Cardiac muscle cell (in vitro differentiated cells and primary cell): ENCODE data around the gene KLHL1. TPM values are rescaled to one million over a fixed set of nuclear protein-coding genes. Genes with fewer than 3 reads are reported as not detected.

Experiments used
- DNase-seq, 2 donors: peaks; one replicate each; pipeline versions ENCODE4 v3.0.0 to v3.0.0-alpha.2; 2010 to 2017; ENCODE audit warnings: low read depth in 1 of 2, low spot score in 1 of 2
- H3K27ac ChIP-seq: fragments of 200-600 bp; sonication (generic); 2 replicates; pipeline ENCODE4 v1.5.1; 2016
- H3K27me3 ChIP-seq: fragments of 200-600 bp; sonication (generic); 2 replicates; pipeline ENCODE4 v1.6.0; 2016; ENCODE audit warnings: control low read depth
- H3K36me3 ChIP-seq: fragments of 200-600 bp; sonication (generic); 2 replicates; pipeline ENCODE4 v1.5.1; 2016; ENCODE audit warnings: control low read depth
- H3K4me1 ChIP-seq: fragments of 200-600 bp; sonication (generic); 2 replicates; pipeline ENCODE4 v1.8.1; 2017; ENCODE audit warnings: low read depth, mild to moderate bottlenecking, mixed run types
- H3K4me3 ChIP-seq: fragments of 200-600 bp; sonication (generic); 2 replicates; pipeline ENCODE4 v1.5.1; 2016; ENCODE audit warnings: mild to moderate bottlenecking
- H3K9me3 ChIP-seq: fragments of 200-600 bp; sonication (generic); 2 replicates; pipeline ENCODE4 v1.5.1; 2017; ENCODE audit warnings: low read depth, mild to moderate bottlenecking, control low read depth
- CTCF ChIP-seq: IDR thresholded peaks from 2 replicates; pipeline ENCODE4 v1.5.1; 2012; ENCODE audit warnings: low read depth, mild to moderate bottlenecking, low read length
- polyA plus RNA-seq: library from polyadenylated mRNA; unstranded; fragments of >200 nt; fragmentation: Nextera tagmentation; extraction: Ambion mirVana; gene quantifications from 2 replicates; pipeline ENCODE4 v1.2.1, GENCODE V29; 2016
- total RNA-seq: library from RNA; depleted of rRNA; stranded (reverse); fragments of >200 nt; gene quantifications from 2 replicates; pipeline ENCODE4 v1.2.3, GENCODE V29; 2016

Gene KLHL1
- total and polyA plus RNA-seq, 2 experiments from 2014 or later: not detected

GRCh38 chr13:69704311-69704710 is 403.9 kb downstream of the KLHL1 start:
- H3K4me3 ChIP-seq: no peak overlapping the region
- TF ChIP-seq CTCF: no peak
- no peaks in the 10 kb centered on the region for H3K27me3 ChIP-seq
- H3K27ac ChIP-seq: no peak overlapping the region
- no peak for DNase-seq
- no peaks in the 10 kb centered on the region for H3K9me3 ChIP-seq
- H3K4me1 ChIP-seq: no peaks in the 10 kb centered on the region
- no peaks in the 10 kb centered on the region for H3K36me3 ChIP-seq

GRCh38 chr13:69690999-69691398 is 417.3 kb downstream of the KLHL1 start:
- no peak for TF ChIP-seq CTCF
- H3K9me3 ChIP-seq: no peaks in the 10 kb centered on the region
- DNase-seq: no peak

GRCh38 chr13:69683921-69684686 is 424.1 kb downstream of the KLHL1 start:
- DNase-seq: peak in 1 of 2 donors; percentile 48
- H3K27me3 ChIP-seq: no peaks in the 10 kb centered on the region
- no peak for TF ChIP-seq CTCF

More at GRCh38 chr13:69690999-69691398, 417.3 kb downstream of the KLHL1 start:
- H3K27ac ChIP-seq: no peak overlapping the region
- no peak overlapping the region for H3K4me3 ChIP-seq
- no peaks in the 10 kb centered on the region for H3K4me1 ChIP-seq
- H3K27me3 ChIP-seq: no peaks in the 10 kb centered on the region
- H3K36me3 ChIP-seq: no peaks in the 10 kb centered on the region

GRCh38 chr13:69681722-69682121 is 426.5 kb downstream of the KLHL1 start:
- H3K4me1 ChIP-seq: peaks cover 10% of the 10 kb centered on the region
- H3K36me3 ChIP-seq: no peaks in the 10 kb centered on the region
- TF ChIP-seq CTCF: no peak
- H3K9me3 ChIP-seq: no peaks in the 10 kb centered on the region
- H3K27ac ChIP-seq: no peak overlapping the region
- no peak overlapping the region for H3K4me3 ChIP-seq
- H3K27me3 ChIP-seq: no peaks in the 10 kb centered on the region
- DNase-seq: no peak

More at GRCh38 chr13:69683921-69684686, 424.1 kb downstream of the KLHL1 start:
- Histone ChIP-seq H3K4me1 (peaks cover 10% of the 10 kb centered on the region), H3K36me3 (no peaks in the 10 kb centered on the region), H3K9me3 (no peaks in the 10 kb centered on the region), H3K27ac (peak overlapping the region; percentile 73), H3K4me3 (no peak overlapping the region)

GRCh38 chr13:69677343-69677742 is 430.9 kb downstream of the KLHL1 start:
- TF ChIP-seq CTCF: no peak
- H3K36me3 ChIP-seq: no peaks in the 10 kb centered on the region
- no peaks in the 10 kb centered on the region for H3K9me3 ChIP-seq
- H3K4me1 ChIP-seq: peaks cover 5% of the 10 kb centered on the region
- H3K4me3 ChIP-seq: no peak overlapping the region
- H3K27me3 ChIP-seq: no peaks in the 10 kb centered on the region
- DNase-seq: no peak
- H3K27ac ChIP-seq: no peak overlapping the region
